Effector memory CD4-positive, alpha-beta T cell (primary cell): ENCODE results near the gene PPRC1.

Experiments
- DNase-seq, 3 donors: peaks; one replicate each; pipeline ENCODE4 v3.0.0-alpha.2; 2020
- H3K27ac ChIP-seq: 2 replicates; pipeline ENCODE4 v1.7.0; 2013; ENCODE audit warnings: mild to moderate bottlenecking, low read length, moderate library complexity; ENCODE audit not compliant: insufficient read depth, poor library complexity, severe bottlenecking
- H3K27me3 ChIP-seq: replicated peaks from 2 replicates; pipeline ENCODE4 v1.7.0; 2013; ENCODE audit warnings: mild to moderate bottlenecking, low read length; ENCODE audit not compliant: insufficient read depth, control insufficient read depth, poor library complexity, severe bottlenecking
- H3K36me3 ChIP-seq: 2 replicates; pipeline ENCODE4 v1.7.0; 2013; ENCODE audit warnings: mild to moderate bottlenecking, low read length, moderate library complexity; ENCODE audit not compliant: control insufficient read depth, insufficient read depth
- H3K4me1 ChIP-seq: 2 replicates; pipeline ENCODE4 v1.7.0; 2013; ENCODE audit warnings: low read length, mild to moderate bottlenecking; ENCODE audit not compliant: control insufficient read depth, insufficient read depth, poor library complexity, severe bottlenecking
- H3K4me3 ChIP-seq: 2 replicates; pipeline ENCODE4 v1.7.0; 2013; ENCODE audit warnings: low read length, low read depth, mild to moderate bottlenecking; ENCODE audit not compliant: insufficient read depth, poor library complexity, severe bottlenecking
- H3K9me3 ChIP-seq: 2 replicates; pipeline ENCODE4 v1.7.0; 2013; ENCODE audit warnings: mild to moderate bottlenecking, low read length, moderate library complexity; ENCODE audit not compliant: control insufficient read depth

The PPRC1 gene

GRCh38 chr10:102131286-102132170, 1.3 kb upstream of the PPRC1 start:
- DNase-seq, result no peak
- H3K36me3 ChIP-seq, result no peaks in the 10 kb centered on the region
- no peaks in the 10 kb centered on the region for H3K9me3 ChIP-seq
- no peaks in the 10 kb centered on the region for H3K27me3 ChIP-seq
- peak overlapping the region; percentile 91 for H3K27ac ChIP-seq
- H3K4me1 ChIP-seq, result peaks cover 15% of the 10 kb centered on the region
- H3K4me3 ChIP-seq, result no peak overlapping the region

GRCh38 chr10:102132193-102132562, 662 bp upstream of the PPRC1 start:
- H3K9me3 ChIP-seq, result no peaks in the 10 kb centered on the region
- peaks cover 15% of the 10 kb centered on the region for H3K4me1 ChIP-seq
- H3K27ac ChIP-seq, result peak overlapping the region; percentile 91
- DNase-seq, result no peak
- H3K36me3 ChIP-seq, result no peaks in the 10 kb centered on the region
- H3K4me3 ChIP-seq, result no peak overlapping the region
- H3K27me3 ChIP-seq, result no peaks in the 10 kb centered on the region

DNA sequence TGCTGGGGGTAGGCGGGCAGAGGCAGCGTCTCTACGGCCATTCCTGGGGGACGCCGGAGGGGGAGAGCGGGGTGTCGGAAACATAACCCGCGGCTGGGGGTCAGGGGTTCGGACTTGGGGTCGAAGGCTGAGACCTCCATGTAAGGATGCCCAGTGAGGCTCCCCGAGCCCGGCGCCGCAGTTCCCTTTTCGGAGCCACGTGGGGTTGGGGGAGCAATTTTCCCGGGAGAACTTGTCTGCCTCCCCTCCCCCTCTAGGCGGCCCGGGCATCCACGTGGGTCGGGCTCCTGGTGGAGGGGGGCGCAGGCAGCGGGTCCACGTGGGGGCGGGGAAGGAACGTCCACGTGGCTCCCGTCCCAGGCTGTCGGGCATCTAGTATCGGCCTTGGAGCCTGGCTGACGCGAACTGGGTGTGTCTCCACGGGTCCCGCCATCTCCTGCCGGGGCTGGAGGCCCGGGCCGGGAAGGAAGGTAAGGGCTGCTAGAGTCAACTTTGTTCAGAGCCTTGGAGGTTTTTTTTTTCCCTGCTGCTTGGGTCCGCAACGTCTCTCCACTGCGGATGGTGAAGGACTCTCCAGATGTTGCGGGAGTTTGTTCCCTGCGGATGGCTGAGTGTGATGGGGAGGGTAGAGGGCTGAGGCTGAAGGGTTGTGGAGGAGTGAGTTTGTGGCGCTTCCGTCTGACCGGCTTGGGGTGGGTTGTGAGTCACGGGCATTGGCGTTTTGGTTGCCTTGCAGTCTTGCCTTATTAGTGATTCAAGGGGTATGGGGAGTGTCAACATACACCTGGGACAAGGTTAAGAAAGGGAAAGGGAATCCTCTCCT, 744 bp downstream of the PPRC1 start:
- Histone ChIP-seq H3K9me3 (no peaks in the 10 kb centered on the region), H3K36me3 (peaks cover 11% of the 10 kb centered on the region), H3K27me3 (no peaks in the 10 kb centered on the region), H3K4me3 (peak overlapping the region; percentile 96), H3K27ac (peak overlapping the region; percentile 91), H3K4me1 (peaks cover 15% of the 10 kb centered on the region)
- no peak for DNase-seq

GRCh38 chr10:102134416-102134815, 1.6 kb downstream of the PPRC1 start:
- DNase-seq, result no peak
- Histone ChIP-seq H3K27ac (no peak overlapping the region), H3K4me1 (peaks cover 15% of the 10 kb centered on the region), H3K4me3 (peak overlapping the region; percentile 96), H3K9me3 (no peaks in the 10 kb centered on the region), H3K27me3 (no peaks in the 10 kb centered on the region), H3K36me3 (peaks cover 19% of the 10 kb centered on the region)

- DNase-seq, result no peak
- no peak overlapping the region for H3K4me3 ChIP-seq
- no peak overlapping the region for H3K27ac ChIP-seq
Measured at GRCh38 chr10:102135956-102136526, 3.2 kb downstream of the PPRC1 start.

GRCh38 chr10:102139281-102140110, 6.7 kb downstream of the PPRC1 start:
- Histone ChIP-seq H3K36me3 (peaks cover 59% of the 10 kb centered on the region), H3K27ac (no peak overlapping the region), H3K27me3 (no peaks in the 10 kb centered on the region), H3K4me3 (no peak overlapping the region), H3K4me1 (peaks cover 6% of the 10 kb centered on the region), H3K9me3 (no peaks in the 10 kb centered on the region)
- no peak for DNase-seq

More at GRCh38 chr10:102135956-102136526, 3.2 kb downstream of the PPRC1 start:
- peaks cover 15% of the 10 kb centered on the region for H3K4me1 ChIP-seq
- peaks cover 35% of the 10 kb centered on the region for H3K36me3 ChIP-seq
- no peaks in the 10 kb centered on the region for H3K9me3 ChIP-seq
- no peaks in the 10 kb centered on the region for H3K27me3 ChIP-seq

DNA sequence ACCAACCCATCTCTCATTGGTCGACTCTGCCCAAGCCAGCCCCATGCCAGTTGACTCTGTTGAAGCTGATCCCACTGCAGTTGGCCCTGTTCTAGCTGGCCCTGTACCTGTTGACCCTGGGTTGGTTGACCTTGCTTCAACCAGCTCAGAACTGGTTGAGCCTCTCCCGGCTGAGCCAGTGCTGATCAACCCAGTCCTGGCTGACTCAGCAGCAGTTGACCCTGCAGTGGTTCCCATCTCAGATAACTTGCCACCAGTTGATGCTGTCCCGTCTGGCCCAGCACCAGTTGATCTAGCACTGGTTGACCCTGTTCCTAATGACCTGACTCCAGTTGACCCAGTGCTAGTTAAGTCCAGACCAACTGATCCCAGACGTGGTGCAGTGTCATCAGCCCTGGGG, 7.4 kb downstream of the PPRC1 start:
- Histone ChIP-seq H3K9me3 (no peaks in the 10 kb centered on the region), H3K4me3 (no peak overlapping the region), H3K27ac (no peak overlapping the region), H3K36me3 (peaks cover 61% of the 10 kb centered on the region), H3K4me1 (no peaks in the 10 kb centered on the region), H3K27me3 (no peaks in the 10 kb centered on the region)
- no peak for DNase-seq

DNA sequence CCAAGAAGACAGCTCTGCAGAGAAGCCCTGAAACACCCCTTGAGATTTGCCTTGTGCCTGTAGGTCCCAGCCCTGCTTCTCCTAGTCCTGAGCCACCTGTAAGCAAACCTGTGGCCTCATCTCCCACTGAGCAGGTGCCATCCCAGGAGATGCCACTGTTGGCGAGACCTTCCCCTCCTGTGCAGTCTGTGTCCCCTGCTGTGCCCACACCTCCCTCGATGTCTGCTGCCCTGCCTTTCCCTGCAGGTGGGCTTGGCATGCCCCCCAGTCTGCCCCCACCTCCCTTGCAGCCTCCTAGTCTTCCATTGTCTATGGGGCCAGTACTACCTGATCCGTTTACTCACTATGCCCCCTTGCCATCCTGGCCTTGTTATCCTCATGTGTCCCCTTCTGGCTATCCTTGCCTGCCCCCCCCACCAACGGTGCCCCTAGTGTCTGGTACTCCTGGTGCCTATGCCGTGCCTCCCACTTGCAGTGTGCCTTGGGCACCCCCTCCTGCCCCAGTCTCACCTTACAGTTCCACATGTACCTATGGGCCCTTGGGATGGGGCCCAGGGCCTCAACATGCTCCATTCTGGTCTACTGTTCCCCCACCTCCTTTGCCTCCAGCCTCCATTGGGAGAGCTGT, 8.2 kb downstream of the PPRC1 start:
- Histone ChIP-seq H3K36me3 (peaks cover 61% of the 10 kb centered on the region), H3K9me3 (no peaks in the 10 kb centered on the region), H3K27ac (no peak overlapping the region), H3K4me1 (no peaks in the 10 kb centered on the region), H3K27me3 (no peaks in the 10 kb centered on the region), H3K4me3 (no peak overlapping the region)
- DNase-seq, result no peak

- H3K36me3 ChIP-seq, result peaks cover 62% of the 10 kb centered on the region
- no peaks in the 10 kb centered on the region for H3K27me3 ChIP-seq
- no peak overlapping the region for H3K4me3 ChIP-seq
- H3K4me1 ChIP-seq, result no peaks in the 10 kb centered on the region
- no peaks in the 10 kb centered on the region for H3K9me3 ChIP-seq
- no peak overlapping the region for H3K27ac ChIP-seq
- no peak for DNase-seq
Measured at GRCh38 chr10:102141583-102142107, 8.8 kb downstream of the PPRC1 start.
